Measurements from ENCODE around the gene FOCAD.

Gene FOCAD

DNA sequence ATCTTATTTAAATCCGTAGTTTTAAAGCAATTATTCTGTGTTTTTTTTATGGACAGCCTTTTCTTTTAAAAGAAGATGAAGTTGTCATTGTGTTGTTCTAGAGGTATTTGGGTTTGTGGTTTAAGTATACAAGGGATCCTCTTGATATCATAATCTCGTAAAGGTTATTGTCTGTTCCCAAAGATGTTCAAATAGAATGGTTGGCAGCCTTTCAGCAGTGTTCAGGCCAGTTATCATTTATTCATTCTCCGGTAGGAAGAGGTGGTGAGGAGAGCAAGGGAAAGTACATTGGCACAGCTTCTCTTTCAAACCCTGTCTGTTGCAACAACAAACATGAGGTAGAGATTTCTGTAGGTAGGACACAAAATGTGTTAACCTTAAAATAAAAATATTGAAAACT is 147.0 kb downstream of the FOCAD start (continued):
- TF ChIP-seq, protein P1, sequence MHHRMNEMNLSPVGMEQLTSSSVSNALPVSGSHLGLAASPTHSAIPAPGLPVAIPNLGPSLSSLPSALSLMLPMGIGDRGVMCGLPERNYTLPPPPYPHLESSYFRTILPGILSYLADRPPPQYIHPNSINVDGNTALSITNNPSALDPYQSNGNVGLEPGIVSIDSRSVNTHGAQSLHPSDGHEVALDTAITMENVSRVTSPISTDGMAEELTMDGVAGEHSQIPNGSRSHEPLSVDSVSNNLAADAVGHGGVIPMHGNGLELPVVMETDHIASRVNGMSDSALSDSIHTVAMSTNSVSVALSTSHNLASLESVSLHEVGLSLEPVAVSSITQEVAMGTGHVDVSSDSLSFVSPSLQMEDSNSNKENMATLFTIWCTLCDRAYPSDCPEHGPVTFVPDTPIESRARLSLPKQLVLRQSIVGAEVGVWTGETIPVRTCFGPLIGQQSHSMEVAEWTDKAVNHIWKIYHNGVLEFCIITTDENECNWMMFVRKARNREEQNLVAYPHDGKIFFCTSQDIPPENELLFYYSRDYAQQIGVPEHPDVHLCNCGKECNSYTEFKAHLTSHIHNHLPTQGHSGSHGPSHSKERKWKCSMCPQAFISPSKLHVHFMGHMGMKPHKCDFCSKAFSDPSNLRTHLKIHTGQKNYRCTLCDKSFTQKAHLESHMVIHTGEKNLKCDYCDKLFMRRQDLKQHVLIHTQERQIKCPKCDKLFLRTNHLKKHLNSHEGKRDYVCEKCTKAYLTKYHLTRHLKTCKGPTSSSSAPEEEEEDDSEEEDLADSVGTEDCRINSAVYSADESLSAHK (tag by site-specific recombination; IDR thresholded peaks at IDR 0.05): no peak
- TF ChIP-seq GLIS2 (tag by site-specific recombination; IDR thresholded peaks at IDR 0.05) (no peak), ZNF747 (tag by site-specific recombination; IDR thresholded peaks at IDR 0.05) (no peak), ZNF785 (tag by site-specific recombination; IDR thresholded peaks at IDR 0.05) (no peak), ZNF37A (tag by site-specific recombination; IDR thresholded peaks at IDR 0.05) (no peak), ZNF248 (tag by site-specific recombination; IDR thresholded peaks at IDR 0.05) (no peak), ZNF416 (tag by site-specific recombination; IDR thresholded peaks at IDR 0.05) (no peak), ZBTB1 (tag by site-specific recombination; IDR thresholded peaks at IDR 0.05) (no peak), ZNF223 (tag by site-specific recombination; IDR thresholded peaks at IDR 0.05) (no peak), TCF7L2 (IDR thresholded peaks at IDR 0.05; ENCODE audit: borderline replicate concordance, low read depth, low read length) (no peak)
- TF ChIP-seq, protein P2, sequence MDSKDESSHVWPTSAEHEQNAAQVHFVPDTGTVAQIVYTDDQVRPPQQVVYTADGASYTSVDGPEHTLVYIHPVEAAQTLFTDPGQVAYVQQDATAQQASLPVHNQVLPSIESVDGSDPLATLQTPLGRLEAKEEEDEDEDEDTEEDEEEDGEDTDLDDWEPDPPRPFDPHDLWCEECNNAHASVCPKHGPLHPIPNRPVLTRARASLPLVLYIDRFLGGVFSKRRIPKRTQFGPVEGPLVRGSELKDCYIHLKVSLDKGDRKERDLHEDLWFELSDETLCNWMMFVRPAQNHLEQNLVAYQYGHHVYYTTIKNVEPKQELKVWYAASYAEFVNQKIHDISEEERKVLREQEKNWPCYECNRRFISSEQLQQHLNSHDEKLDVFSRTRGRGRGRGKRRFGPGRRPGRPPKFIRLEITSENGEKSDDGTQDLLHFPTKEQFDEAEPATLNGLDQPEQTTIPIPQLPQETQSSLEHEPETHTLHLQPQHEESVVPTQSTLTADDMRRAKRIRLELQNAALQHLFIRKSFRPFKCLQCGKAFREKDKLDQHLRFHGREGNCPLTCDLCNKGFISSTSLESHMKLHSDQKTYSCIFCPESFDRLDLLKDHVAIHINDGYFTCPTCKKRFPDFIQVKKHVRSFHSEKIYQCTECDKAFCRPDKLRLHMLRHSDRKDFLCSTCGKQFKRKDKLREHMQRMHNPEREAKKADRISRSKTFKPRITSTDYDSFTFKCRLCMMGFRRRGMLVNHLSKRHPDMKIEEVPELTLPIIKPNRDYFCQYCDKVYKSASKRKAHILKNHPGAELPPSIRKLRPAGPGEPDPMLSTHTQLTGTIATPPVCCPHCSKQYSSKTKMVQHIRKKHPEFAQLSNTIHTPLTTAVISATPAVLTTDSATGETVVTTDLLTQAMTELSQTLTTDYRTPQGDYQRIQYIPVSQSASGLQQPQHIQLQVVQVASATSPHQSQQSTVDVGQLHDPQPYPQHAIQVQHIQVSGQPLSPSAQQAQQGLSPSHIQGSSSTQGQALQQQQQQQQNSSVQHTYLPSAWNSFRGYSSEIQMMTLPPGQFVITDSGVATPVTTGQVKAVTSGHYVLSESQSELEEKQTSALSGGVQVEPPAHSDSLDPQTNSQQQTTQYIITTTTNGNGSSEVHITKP (tag by site-specific recombination; IDR thresholded peaks at IDR 0.05): no peak
- TF ChIP-seq, protein P3, sequence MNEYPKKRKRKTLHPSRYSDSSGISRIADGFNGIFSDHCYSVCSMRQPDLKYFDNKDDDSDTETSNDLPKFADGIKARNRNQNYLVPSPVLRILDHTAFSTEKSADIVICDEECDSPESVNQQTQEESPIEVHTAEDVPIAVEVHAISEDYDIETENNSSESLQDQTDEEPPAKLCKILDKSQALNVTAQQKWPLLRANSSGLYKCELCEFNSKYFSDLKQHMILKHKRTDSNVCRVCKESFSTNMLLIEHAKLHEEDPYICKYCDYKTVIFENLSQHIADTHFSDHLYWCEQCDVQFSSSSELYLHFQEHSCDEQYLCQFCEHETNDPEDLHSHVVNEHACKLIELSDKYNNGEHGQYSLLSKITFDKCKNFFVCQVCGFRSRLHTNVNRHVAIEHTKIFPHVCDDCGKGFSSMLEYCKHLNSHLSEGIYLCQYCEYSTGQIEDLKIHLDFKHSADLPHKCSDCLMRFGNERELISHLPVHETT (tag by site-specific recombination; IDR thresholded peaks at IDR 0.05): no peak

DNA sequence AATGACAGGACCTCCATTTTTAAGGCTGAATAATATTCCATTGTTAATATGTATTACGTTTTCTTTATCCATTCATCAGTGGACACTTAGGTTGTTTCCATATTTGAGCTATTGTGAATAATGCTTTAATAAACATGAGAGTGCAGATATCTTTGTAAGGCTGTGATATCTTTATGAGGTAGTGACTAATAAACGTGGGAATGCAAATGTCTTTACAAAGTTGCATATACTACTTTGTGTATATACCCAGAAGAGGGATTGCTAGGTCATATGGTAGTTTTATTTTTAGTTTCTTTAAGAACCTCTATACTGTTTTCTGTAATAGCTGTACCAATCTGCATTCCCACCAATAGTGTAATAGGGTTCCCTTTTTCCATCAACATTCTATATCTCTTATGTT is 148.7 kb downstream of the FOCAD start:
- no peaks in the 10 kb centered on the region; a peak in 1 of 3 replicates for H3K36me3 ChIP-seq (ENCODE audit: control insufficient read depth in 2 of 2, insufficient read depth in 1 of 2, low read length in 2 of 2)
- peaks cover 9% of the 10 kb centered on the region for H3K4me1 ChIP-seq (ENCODE audit: control insufficient read depth, insufficient read depth, low read length)
- H3K4me3 ChIP-seq (ENCODE audit: low read depth, low read length): no peak overlapping the region
- POLR2A ChIA-PET: no interaction called here
- no peak overlapping the region for H3K27ac ChIP-seq (ENCODE audit: extremely low read depth, low read depth, low read length)
- CTCF ChIA-PET: interaction anchor here (0.5 to 0.6 kb wide), 2 partner anchors 101 to 1375 kb away, joined by 3 read pairs; no protein-coding TSS in a partner anchor
- TF ChIP-seq ZSCAN16 (tag by site-specific recombination; IDR thresholded peaks at IDR 0.05) (no peak), ZNF391 (tag by site-specific recombination; IDR thresholded peaks at IDR 0.05; ENCODE audit: borderline replicate concordance, low read depth) (no peak), ZNF600 (tag by site-specific recombination; IDR thresholded peaks at IDR 0.05) (no peak), KLF9 (tag by site-specific recombination; IDR thresholded peaks at IDR 0.05; ENCODE audit: low read depth) (no peak), ZNF433 (tag by site-specific recombination; IDR thresholded peaks at IDR 0.05; ENCODE audit: low read depth) (no peak), YY2 (tag by site-specific recombination; IDR thresholded peaks at IDR 0.05) (no peak)
- H3K9me3 ChIP-seq (ENCODE audit: control insufficient read depth, insufficient read depth, low read depth, low read length): no peaks in the 10 kb centered on the region

Data from HEK293 (cell line).